Ramos (cell line): Measurements from ENCODE around the gene PORCN.
"Not testable (repeated sequence)": the region's sequence is repeated elsewhere in the genome, so short reads cannot be mapped to it uniquely, and the experiment has no call there.

Experiments
- in situ Hi-C: fragments of 300-500 bp; cut with MboI; formaldehyde crosslinking; loops from one replicate; pipeline ENCODE4 v1.14.3; 2022; ENCODE audit warnings: low sequenced_read_pairs; ENCODE audit not compliant: unreplicated experiment

The PORCN gene

DNA sequence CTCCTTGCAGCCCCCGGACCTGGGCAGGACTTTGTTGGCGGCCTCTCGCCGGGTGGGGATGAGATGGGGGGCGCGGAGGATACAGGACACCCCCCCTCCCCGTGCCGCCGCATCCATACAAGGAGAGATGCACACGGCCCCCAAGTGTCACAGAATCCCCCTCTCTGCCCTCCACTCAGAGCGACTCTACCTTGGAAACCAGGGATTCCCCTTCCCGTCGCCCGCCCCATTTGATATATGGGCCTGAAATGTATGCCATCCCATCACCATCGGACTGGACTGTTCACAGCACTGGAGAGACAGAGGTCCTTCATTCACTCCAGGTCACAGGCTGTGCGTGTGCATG, 426 bp downstream of the PORCN start:
- in situ Hi-C loops = loop anchor here (25.0 kb wide), 1 partner anchor 422 kb away; no protein-coding TSS in a partner anchor

DNA sequence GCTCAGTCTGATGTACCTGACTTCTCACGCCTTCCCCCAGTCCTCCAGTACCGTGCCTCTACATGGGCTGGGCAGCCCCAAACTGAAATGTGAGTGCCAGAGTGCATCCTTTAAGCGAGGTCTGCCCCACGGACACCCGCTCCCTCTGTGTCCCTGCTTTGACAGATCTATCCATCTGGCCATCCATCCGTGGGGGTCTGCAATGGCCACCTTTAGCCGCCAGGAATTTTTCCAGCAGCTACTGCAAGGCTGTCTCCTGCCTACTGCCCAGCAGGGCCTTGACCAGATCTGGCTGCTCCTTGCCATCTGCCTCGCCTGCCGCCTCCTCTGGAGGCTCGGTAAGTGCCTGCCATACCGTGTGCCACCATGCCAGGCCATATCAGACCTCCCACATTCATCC, 827 bp downstream of the PORCN start:
- in situ Hi-C loops = loop anchor here (25.0 kb wide), 1 partner anchor 422 kb away; no protein-coding TSS in a partner anchor

GRCh38 chrX:48511560-48511959, 2.8 kb downstream of the PORCN start:
- in situ Hi-C loops = loop anchor here (25.0 kb wide), 1 partner anchor 424 kb away; no protein-coding TSS in a partner anchor

- in situ Hi-C loops = loop anchor here (25.0 kb wide), 1 partner anchor 425 kb away; no protein-coding TSS in a partner anchor
Observed at GRCh38 chrX:48512371-48512935, 3.7 kb downstream of the PORCN start.

GRCh38 chrX:48513670-48514069, 4.9 kb downstream of the PORCN start:
- in situ Hi-C loops = loop anchor here (25.0 kb wide), 1 partner anchor 426 kb away; no protein-coding TSS in a partner anchor

DNA sequence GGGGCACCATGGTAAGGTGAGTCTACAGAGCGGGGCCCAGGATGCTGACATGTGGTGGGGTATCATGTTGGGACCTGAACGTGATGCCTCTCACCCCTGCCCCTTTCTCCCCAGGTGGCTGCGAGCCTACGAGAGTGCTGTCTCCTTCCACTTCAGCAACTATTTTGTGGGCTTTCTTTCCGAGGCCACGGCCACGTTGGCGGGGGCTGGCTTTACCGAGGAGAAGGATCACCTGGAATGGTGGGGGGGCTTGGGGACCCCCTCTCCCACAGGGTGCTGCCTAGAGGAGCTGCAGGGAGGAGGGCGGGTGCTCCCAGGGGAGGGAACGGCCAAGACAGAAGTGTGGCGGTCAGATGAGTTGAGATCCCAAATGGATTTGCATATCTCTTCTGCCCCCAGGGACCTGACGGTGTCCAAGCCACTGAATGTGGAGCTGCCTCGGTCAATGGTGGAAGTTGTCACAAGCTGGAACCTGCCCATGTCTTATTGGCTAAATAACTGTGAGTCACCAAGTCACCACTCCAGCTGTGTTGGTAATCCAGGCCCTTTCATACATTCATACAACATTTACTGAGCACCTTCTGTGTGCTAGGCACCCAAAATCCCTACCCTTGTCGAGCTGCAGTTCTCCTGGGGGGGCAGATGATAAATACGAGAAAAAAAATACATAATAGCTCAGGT, 5.5 kb downstream of the PORCN start:
- in situ Hi-C loops = loop anchor here (25.0 kb wide), 1 partner anchor 427 kb away; no protein-coding TSS in a partner anchor

- in situ Hi-C loops = loop anchor here (25.0 kb wide), 1 partner anchor 428 kb away; no protein-coding TSS in a partner anchor
Observed at GRCh38 chrX:48514868-48515460, 6.2 kb downstream of the PORCN start.

GRCh38 chrX:48515842-48516241, 7.0 kb downstream of the PORCN start:
- in situ Hi-C loops = loop anchor here (25.0 kb wide), 1 partner anchor 429 kb away; no protein-coding TSS in a partner anchor

DNA sequence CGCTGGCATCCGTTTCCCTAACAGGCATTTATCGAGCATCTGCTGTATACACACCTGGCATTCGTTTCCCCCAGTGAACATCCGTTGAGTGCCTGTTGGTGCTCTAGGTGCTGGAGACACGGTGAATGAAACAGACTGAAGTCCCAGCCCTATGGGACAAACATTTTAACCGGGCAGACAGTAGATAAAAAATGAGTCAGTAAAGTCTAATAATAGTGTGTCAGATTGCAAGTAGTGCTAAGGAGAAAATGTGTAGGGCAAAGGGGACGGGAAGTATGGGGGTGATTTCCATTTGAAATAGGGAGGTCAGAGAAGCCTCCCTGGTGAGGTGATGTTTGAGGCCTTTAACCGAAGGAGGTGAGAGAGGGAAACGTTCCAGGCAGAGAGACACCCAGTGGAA, 7.5 kb downstream of the PORCN start:
- in situ Hi-C loops = loop anchor here (25.0 kb wide), 1 partner anchor 429 kb away; no protein-coding TSS in a partner anchor

DNA sequence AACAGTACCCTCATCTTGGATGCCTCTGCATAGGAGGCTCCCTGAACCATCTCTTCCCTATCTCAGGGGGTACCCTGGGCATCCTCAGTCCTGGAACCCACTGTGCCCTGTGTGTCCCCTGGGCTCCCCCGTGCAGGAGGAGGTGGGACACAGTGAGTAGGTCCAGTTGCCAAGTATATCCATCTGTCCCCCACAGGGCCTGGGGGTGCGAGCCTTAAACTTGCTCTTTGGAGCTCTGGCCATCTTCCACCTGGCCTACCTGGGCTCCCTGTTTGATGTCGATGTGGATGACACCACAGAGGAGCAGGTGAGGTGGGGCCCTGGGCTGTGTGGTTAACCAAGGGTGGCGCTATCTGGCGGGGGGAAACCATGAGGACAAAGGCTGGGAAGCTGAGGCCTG, 8.2 kb downstream of the PORCN start:
- in situ Hi-C loops = loop anchor here (25.0 kb wide), 1 partner anchor 430 kb away; no protein-coding TSS in a partner anchor

- in situ Hi-C loops = loop anchor here (25.0 kb wide), 1 partner anchor 432 kb away; no protein-coding TSS in a partner anchor
Observed at GRCh38 chrX:48519481-48519880, 10.7 kb downstream of the PORCN start.

GRCh38 chrX:48520455-48520854, 11.7 kb downstream of the PORCN start:
- in situ Hi-C loops = loop anchor here (25.0 kb wide), 1 partner anchor 433 kb away; no protein-coding TSS in a partner anchor

DNA sequence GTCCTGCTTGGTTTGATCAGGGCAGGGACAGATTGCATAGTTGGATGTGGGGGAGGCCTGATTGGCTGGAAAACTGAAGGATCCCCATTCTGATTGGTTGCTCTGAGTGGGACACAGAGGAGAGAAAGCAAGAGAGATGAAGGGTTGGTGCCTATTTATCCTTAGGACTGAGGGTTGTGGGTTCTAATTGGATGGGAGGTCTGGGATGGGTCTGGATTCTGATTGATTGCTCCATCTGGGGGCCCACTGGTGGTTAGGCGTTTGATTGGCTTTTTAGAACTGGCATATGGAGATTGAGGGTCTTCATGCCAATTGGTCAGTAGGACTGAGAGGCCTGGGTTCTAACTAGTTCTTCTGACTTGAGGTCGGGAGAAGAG, 12.2 kb downstream of the PORCN start:
- in situ Hi-C loops = loop anchor here (25.0 kb wide), 1 partner anchor 434 kb away; no protein-coding TSS in a partner anchor

- in situ Hi-C loops = loop anchor here (25.0 kb wide), 1 partner anchor 434 kb away; no protein-coding TSS in a partner anchor
Observed at GRCh38 chrX:48521353-48522243, 12.8 kb downstream of the PORCN start, which contains the start of gene EBP. Gene EBP (plus strand): TSS chrX:48521808. CDS start chrX:48523772, 1,964 bp downstream.

DNA sequence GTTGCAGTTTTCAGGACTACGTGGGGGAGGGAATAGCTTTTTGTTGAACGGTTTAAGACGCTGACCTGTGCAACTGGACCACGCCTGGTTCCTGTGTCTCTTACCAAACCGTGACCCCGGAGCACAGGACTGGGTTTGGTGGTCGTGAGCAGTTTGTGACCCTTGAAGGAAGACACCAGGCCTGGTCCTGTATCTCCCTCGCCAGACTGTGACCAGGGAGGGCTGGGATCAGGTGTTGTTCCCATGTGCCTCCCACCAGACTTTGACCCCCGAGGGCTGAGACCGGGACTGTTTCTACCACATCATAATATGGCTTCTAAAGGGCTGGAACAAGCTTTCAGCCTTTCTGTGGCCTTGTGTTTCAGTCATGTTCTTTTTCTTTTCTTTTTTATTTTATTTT, 13.5 kb downstream of the PORCN start:
- in situ Hi-C loops = loop anchor here (25.0 kb wide), 1 partner anchor 435 kb away; no protein-coding TSS in a partner anchor

DNA sequence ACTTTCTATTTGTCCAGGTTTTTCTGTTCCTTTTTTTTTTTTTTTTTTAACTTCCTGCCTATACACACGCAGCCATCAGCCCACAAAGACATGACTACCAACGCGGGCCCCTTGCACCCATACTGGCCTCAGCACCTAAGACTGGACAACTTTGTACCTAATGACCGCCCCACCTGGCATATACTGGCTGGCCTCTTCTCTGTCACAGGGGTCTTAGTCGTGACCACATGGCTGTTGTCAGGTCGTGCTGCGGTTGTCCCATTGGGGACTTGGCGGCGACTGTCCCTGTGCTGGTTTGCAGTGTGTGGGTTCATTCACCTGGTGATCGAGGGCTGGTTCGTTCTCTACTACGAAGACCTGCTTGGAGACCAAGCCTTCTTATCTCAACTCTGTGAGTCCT, 14.9 kb downstream of the PORCN start:
- in situ Hi-C loops = loop anchor here (25.0 kb wide), 1 partner anchor 436 kb away; no protein-coding TSS in a partner anchor

GRCh38 chrX:48525853-48526252, 17.1 kb downstream of the PORCN start:
- in situ Hi-C loops = not testable (repeated sequence)

DNA sequence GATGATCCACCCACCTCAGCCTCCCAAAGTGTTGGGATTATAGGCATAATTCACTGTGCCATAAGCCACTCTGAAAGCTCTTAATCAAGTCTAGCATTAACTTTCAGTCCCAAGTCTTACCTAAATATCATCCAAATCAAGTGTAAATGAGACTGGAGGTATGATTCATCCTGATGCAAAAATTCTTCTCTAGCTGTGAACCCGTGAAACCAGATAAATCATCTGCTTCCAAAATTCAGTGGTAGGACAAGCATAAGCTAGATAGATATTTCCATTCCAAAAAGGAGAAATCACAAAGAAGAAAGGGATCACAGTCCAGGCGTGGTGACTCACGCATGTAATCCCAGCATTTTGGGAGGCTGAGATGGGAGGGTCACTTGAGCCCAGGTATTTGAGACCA, 21.9 kb downstream of the PORCN start:
- in situ Hi-C loops = no loop called here

GRCh38 chrX:48531358-48531959, 22.7 kb downstream of the PORCN start:
- in situ Hi-C loops = no loop called here
